HG03066 (cell line): Measurements from ENCODE around the gene TBC1D26.
"Not testable (repeated sequence)": the region's sequence is repeated elsewhere in the genome, so short reads cannot be mapped to it uniquely, and the experiment has no call there.

ENCODE experiments used
- ATAC-seq: cut with Tn5 transposase; IDR thresholded peaks from one replicate; pipeline ENCODE4 v1.9.1; 2021; ENCODE audit warnings: low read depth; ENCODE audit not compliant: unreplicated experiment

TBC1D26 gene

DNA sequence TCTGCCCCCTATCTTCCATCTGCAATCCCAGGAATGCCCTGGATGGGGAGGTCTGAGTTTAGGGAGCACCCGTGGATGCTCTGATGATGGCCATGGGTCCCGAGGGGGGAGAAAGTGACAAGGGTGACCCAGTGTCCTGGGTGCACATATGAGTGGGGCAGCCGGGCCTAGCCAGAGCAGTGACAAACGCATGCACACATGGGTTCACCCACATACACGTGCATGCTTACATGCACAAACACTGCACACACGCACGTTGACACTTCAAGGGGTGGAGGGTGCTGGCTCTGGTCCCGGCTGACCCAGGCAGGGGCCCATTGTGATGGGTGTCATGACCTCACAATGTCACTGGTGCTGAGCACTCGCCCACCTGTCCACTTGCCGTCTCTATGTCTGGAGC, at the start of gene TBC1D26:
TSS of gene TBC1D26 (plus strand) at position 384 of the 400 bp plus-strand sequence. CDS start 3,066 bp downstream, outside the sequence.
- not testable (repeated sequence) for ATAC-seq

DNA sequence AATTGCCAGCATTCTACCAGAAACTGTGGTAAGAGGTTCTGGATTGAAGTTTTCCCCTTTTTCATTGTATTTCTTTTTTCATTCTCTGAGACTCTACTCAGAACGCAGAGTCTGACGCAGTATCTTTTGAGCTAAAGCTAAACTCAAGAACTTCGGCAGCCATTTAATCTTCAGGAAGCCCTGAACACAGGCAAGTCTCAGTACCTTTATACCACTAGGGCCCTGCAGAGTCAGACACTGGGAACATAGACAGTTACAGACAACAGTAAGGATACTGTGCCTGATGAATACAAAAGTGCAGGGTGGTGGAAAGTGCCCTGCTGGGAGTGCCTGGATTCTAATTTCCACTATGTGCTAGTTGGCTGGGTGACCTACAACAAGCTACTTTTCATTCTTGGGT, 48.9 kb upstream of the TBC1D26 start:
- not testable (repeated sequence) for ATAC-seq

DNA sequence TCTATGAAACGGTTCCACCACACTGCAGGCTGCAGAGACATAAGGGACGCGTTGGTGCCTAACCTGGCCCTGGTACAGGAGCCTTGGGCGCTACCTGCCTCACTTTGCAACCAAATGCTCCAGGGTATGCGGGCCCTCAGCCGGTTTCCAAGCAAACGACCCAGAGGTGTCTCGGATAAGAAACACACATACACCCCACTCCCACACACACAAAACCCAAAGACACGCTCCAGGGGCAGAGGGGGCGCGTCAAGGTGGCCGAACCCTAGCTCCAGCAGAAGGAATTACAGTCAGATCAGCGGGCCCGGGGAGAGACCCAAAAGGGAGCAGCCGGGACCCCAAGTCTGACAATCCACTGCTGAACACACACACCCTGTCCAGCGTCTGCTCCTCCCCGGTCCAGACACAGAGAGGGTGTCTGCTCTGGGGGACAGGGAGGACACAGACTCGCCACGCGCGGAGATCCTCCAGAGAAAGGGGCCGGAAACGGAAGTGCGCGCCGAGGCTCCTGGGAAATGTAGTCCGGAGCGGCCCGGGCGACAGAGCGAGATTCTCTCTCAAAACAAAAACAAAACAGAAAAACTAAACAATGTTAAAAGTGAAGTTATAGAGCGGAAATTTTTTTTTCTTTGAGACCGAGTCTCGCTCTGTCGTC, 48.1 kb upstream of the TBC1D26 start, which contains the start of gene TRIM16:
TSS of gene TRIM16 (minus strand) at position 488 of the 655 bp plus-strand sequence. CDS start 32,702 bp downstream, outside the sequence.
- peak; percentile 85 for ATAC-seq

DNA sequence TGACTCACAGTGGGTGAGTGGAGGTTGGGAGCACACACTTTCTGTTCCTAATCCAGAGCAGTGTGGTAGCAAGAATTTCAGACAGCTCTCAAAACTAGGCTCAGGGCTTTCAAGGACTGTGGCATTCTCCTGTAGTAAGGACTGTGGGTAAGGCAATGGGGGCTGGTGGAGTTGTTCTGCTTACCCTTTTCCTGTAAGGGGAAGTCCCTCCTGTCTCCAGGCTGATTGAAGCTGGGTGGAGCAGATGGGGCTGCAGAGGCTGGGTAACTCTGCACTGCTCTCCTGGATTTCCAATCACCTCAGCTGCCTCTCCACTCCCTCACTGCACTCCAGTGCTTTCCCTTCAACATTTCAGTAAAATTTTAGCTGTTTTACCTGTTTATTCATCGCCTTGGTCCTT, 44.6 kb upstream of the TBC1D26 start:
- not testable (repeated sequence) for ATAC-seq

DNA sequence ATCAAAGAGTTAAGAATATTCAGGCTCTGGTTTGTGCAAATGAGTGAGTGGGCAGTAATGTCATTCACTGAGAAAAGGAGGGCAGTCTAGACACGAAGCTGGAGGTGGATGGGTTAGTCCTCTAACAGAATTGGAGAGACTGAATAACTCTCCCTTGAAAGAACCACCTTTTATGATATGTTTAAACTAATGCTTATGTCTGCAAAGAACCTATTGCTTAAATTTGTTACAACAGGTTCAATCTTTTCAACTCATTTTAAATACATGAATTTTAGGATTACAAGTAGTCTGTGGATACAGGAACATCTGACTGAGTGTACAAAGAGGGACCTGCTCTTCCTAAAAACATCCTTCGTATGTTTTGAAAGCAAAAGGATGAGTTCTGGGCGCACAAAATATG, 33.1 kb upstream of the TBC1D26 start:
- peak; percentile 8 for ATAC-seq

DNA sequence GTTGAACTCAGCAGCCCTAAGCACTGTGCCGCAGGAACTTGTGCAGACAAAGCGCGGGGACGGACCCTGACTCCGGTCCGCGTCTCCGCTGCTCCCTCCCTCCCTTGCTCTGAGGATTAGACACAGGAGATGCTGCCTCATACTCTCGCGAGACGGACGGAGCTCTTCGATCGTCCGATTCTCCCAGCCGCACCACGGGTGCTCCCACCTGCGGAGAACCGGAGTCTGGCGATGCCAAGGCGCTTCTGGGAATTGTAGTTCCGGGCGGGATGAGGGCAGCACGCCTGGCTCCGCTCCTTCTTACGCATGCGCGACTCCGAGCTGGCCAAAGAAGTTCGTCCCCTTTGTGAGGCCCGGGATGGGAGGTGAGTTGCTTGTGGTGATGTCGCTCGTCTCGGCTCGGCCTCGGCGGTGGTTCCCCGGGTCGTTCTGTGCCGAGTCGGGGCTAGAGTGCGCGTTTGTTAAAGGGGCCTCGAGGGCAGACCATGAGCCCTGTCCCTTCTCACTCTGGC, 32.6 kb upstream of the TBC1D26 start, which contains the start of gene ZNF286A:
TSS of gene ZNF286A (plus strand) at position 340 of the 512 bp plus-strand sequence. CDS start 578 bp downstream, outside the sequence.
- ATAC-seq, result peak; percentile 97

DNA sequence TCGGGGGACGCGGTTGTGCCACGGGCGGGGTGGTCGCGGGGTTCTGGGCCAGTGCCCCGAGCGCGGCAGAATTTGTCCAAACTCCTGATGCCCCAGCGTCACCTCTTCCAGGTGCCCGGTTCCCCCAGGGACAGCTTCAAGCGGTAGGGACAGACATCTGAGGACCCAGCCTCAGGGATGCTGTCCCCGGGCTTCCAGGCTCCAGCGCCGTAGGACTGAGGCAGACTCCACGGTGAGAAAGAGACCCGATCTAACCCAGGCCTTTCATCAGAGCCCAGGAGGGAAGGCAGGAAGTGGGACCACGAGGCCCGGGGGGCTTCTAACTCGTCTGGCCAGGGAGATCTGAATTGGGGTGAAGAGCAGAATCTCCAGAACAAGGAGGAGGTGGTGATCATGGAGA, 32.1 kb upstream of the TBC1D26 start:
- not testable (repeated sequence) for ATAC-seq

DNA sequence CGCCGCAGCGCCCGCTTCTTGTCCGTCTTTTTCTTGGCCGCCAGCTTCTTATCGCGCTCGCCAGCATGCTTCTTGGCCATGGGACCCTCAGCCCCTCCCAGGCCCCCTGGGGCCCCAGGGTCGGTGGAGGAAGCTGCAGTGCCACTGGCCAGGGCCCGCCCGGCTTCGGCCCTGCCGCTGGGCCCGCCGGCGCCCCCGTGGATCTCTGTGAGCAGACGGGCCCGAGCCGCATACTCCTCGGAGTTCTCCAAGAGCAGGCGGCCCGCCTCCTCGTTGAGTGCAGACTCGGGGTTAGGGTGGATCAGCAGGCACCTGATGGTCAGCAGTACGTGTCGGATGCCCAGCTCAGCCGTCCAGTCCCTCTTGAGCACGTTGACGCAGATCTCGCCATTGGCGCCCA, 27.8 kb upstream of the TBC1D26 start:
- not testable (repeated sequence) for ATAC-seq

DNA sequence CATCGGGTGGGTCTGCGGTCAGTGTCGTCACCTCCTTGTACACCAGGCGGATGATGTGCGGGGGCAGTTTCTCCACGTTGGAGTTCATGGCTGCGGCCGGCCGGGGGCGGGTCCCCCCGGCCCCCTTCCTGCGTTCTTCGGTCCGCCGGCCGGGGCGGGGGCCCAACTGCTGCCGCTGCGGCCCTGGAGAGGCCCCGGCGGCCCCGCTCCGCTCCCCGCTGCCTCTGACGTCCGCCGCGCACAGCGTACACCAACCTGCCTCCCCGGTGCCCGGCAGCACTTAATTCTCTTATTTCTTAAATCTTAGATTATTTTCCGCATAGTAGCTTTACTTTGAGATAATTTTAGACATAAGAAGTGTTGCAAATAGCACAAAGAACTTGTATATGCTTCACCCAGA, 27.3 kb upstream of the TBC1D26 start:
- ATAC-seq, result not testable (repeated sequence)

DNA sequence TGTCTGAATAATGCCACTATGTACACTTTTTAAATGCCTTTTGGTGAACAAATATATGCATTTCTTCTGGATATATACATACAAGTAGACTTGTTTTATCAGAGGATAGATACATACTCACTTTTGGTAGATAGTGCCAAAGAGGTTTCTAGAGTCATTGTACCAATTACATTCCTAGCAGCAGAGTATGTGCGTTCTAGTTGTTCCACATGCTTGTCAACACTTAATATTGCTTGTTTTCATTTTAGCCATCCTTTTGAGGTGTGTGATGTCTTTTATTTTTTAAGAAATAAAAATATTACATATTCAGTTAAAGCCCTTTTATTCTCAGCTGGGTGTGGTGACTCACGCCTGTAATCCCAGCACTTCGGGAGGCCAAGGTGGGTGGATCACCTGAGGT, 23.2 kb upstream of the TBC1D26 start:
- ATAC-seq, result not testable (repeated sequence)

DNA sequence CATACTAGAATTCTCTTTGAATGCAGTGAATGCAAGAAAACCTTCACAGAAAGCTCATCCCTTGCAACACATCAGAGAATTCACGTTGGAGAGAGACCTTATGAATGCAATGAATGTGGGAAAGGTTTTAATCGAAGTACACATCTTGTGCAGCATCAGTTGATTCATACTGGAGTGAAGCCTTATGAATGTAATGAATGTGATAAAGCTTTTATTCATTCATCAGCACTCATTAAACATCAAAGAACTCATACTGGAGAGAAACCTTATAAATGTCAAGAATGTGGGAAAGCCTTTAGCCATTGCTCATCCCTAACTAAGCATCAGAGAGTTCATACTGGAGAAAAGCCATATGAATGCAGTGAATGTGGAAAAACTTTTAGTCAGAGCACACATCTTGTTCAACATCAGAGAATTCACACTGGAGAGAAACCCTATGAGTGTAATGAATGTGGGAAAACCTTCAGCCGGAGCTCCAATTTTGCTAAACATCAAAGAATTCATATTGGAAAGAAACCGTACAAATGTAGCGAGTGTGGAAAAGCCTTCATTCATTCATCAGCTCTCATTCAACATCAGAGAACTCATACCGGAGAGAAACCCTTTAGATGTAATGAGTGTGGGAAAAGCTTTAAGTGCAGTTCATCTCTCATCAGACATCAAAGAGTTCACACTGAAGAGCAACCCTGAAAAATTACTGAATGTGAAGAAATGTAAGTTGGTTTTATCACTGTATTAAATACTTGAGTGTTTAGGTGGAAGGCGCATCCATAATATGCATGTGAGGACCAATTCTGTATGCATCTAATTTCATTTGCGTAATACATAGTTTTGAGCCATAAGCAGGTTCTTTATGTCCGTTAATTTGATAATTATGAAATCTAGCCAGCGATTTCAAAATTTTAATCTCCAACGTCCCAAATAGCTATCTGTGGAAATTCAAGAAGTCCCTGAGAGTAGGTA, 15.2 kb upstream of the TBC1D26 start:
- not testable (repeated sequence) for ATAC-seq

DNA sequence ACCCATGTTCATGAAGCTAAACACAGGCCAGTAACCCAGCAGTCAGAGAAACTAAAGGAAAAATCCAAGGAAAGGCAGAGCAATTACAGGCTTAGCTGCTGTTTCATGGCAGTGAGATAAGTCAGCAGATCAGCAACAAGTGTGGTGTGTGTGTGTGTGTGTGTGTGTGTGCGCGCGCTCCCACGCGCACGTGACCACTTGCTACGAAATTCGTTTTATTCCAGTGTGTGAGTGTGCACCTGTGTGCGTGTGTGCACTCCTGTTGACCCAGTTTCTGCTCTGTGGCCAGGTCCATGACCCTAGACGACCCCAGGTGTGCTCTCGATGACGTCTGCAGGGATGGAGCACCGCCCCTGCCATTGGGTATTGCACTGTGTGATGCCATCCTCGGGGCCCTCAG, 1.5 kb upstream of the TBC1D26 start:
- ATAC-seq, result not testable (repeated sequence)

DNA sequence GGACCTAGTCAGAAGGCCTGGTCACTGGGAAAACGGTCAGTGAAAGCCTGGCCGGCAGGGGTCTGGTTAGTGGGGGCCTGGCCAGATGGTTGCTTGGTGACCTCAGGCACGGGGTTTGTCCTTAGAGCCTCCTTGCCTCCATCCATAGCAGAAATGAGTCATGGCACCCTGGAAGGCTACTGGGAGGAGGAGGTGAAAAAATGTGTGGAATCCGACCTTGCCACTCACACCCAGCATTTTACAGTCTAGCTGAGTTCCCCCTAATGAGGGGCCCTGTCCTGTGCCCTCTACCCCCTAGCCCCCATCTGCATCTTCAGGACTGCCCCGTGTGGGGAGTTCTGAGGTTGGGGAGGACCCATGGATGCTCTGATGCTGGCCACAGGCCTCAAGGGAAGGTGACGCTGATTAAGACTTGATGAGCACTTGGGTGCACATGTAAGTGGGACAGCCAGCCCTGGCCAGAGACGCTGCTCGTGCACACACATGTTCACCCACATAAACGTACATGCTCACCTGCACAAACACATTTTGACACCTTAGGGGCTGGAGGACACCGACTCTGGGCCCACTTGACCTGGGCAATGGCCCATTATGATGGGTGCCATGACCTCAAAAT, 1.2 kb downstream of the TBC1D26 start:
- not testable (repeated sequence) for ATAC-seq

DNA sequence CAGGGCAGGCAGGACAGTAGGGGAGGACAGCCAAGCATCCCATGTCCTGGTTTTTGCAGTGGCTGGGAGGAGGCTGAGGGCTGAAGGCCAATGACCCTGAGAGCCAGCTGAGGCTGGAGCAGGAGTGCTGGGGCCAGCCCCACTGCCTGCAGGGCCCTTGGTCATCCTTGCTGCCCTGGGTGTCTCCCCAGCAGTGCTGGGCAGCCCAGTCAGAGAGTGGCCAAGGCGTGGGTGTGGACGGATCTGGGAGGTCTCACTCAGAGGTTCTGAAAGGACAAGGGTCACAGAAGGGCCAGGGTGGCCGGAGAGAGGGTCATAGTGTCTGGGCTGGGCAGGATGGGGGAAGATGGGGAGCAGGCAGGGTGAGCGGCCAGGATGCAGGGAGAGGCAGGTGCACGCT, 4.5 kb downstream of the TBC1D26 start:
- ATAC-seq, result not testable (repeated sequence)

DNA sequence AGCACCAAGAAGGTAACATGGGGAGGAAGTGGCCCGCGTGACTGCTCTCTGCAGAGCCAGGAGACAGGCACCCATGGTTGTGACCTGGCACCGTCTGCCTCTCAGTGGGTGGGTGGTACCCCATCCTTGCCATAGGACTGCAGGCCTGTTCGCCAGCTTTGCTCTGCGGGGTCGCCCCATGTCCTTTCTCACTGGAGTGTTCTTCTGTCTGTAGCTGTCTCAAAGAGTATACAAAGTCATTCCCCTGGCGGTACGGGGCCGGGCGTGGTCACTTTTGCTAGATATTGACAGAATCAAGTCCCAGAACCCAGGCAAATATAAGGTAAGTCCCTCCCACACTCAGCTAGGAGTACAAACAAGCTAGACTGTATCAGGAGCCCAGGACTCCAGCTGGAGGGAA, 6.0 kb downstream of the TBC1D26 start:
- ATAC-seq, result no peak

DNA sequence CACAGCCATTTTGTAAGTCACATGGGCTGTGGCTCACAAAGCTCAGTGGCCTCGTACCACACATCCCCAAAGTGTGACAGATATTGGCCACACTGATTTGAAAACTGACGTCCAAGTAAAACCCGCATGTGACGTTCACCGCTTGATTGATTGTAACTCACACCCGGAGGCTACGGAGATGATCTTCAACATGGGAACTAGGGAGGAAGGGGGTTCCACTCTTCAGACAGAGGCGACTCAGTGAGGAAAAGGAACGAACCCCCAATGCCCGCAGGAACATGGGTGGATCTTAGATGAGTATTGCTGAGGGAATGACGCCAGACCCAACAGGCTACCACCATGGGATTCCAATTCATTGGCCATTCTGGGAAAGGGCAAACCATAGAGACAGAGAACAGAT, 7.2 kb downstream of the TBC1D26 start:
- ATAC-seq, result not testable (repeated sequence)

DNA sequence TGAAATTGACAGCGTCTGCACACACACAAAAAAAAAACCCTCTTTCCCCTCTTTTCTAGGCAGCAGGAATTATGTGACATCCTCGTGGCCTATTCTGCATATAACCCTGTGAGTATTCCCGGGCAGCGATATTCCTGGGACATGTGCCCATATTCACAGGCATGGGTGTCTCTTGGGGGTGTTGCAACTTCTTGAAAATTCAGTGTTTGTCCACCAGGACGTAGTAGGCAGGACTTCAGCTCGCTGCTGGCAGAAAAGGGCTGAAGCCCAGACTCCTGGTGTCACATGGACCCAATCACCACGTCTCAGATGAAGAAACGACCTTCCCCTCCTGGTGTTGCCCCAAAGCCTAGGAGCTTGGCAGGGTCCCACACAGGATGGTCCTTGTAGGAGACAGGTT, 8.0 kb downstream of the TBC1D26 start:
- ATAC-seq, result not testable (repeated sequence)

DNA sequence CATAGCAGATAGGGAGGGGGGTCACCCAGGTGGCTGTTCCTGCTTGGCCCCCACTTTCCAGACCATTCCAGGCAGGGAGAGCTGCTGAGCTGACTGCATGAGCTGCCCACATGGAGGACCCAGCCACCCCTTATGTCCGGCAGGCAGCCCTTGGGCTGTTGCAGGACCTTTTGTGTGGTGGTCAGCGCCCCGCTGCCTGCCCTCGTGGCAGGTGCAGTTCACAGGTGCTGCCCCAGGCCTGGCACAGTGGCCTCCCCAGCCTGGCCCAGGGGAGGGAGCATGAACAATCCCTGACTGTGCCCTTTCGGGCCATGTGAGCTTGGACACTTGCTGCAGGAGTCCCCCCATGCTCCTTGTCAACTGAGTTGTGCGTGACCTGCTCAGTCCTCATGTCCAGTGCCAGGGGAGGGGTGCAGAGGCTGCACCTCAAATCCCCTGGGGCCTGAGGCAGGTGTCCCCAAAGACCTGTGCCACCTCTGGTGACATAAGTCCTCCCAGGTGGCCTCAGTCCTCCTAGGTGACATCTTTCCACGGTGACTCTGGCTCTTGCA, 8.6 kb downstream of the TBC1D26 start:
- no peak for ATAC-seq

DNA sequence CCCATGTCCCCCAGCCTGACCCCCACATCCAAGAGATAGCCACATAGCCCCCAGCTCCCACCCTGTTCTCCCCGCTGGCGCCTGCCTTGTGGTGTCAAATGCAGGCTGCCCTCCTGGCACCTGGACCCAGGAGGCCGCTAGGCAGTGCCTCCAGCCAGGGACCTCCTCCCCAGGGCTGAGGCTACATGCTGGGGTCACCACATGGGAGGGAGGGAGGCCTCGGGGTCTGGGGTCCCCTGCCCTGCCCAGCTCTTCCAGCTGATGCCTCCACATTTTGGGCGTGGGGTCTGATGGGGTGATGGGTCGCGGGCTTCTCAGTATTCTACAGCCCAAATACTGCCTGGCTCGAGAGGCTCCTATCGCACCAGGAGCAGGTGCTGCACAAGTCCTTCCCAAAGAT, 9.5 kb downstream of the TBC1D26 start:
- ATAC-seq, result no peak

DNA sequence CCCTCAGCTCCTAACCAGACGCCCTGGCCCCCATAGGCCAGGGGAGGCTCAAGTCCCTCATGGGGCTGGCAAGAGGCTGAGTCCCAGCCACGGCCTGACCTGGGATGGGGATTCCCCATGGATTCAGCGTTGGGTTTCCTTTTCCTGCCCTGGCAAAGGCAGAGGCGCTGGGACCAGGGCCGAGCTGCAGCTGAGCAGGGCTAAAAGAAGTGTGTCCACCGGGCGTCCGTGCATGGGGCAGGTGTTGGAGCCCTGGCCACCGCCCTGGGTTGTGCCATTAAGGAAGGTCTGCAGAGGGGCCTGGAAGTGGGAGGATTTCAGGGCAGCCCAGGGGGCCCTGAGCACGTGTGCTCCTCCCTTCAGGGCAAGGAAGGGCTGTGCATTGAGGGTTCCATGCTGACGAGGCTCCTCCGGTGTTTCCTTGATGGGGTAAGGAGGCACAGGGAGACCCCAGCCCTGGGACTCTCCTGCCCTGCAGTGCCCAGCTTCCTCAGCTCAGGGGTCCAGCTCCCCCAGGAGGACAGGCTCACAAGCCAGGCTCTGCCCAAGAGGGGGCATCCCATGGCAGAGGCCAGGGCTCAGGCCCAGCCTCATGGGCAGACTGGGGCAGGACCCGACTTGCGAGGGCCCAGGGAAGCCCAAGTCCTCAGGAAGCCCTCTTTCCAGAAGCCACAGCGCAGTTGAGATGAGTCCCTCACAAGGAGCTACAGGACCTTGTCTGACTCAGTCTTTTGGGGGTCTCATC, 10.1 kb downstream of the TBC1D26 start:
- no peak for ATAC-seq
